ENCODE results near the gene ZNF511.
"Not testable (repeated sequence)": the region's sequence is repeated elsewhere in the genome, so short reads cannot be mapped to it uniquely, and the experiment has no call there.

Gene ZNF511

DNA sequence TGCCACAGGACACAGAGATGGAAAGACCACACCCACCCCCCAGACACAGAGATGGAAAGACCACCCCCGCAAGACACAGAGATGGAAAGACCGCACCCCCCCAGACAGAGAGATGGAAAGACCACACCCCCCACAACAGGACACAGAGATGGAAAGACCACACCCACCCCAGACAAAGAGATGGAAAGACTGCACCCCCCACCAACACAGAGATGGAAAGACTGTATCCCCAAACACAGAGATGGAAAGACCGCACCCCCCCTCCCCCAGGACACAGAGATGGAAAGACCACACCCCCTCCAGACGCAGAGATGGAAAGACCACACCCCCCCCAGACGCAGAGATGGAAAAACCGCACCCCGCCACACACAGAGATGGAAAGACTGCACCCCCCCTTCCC, 8.0 kb downstream of the ZNF511 start:
- no peak for DNase-seq

DNA sequence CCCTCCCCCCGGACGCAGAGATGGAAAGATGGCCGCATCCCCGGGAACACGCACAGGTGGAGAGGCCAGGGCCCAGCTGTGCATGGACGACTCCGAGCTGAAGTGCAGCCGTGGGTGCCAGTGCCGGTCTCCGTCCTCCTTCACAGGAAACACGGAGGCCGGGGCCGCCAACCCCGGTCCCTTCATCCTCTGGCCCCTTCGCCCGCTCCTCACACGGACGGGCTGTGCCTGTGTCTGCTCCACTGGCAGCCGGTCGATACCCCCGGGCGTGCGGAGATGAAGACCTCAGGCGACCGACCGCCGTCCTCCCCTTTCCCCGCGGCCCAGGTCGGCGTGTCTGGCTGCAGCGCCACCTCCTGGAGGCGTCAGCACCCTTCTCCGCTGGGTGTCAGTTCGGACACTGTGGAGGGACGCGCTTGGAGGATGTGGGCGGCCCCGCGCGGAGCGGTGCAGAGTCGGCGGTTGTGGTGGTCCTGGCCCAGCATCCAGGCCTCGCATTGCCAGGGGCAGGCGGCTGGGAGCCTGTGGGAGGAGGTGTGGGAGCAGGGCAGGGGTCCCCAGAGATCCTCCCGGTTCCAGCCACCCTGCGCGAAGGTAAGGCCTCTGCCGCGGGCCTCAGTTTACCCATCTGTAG, 9.9 kb downstream of the ZNF511 start:
- DNase-seq: peak; percentile 78

DNA sequence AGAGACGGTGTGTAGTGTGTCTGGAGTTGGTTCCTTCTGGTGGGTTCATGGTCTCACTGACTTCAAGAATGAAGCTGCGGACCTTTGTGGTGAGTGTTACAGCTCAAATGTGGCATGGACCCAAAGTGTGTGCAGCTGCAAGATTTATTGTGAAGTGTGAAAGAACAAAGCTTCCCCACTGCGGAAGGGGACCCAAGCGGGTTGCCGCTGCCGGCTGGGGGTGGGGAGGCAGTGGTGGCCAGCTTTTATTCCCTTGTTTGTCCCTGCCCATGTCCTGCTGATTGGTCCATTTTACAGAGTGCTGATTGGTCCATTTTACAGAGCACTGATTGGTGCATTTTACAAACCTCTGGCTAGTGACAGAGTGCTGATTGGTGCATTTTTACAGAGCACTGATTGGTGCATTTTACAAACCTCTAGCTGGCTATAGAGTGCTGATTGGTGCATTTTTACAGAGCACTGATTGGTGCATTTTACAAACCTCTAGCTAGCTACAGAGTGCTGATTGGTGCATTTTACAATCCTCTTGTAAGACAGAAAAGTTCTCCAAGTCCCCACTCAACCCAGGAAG, 12.2 kb downstream of the ZNF511 start:
- DNase-seq: peak; percentile 16

DNA sequence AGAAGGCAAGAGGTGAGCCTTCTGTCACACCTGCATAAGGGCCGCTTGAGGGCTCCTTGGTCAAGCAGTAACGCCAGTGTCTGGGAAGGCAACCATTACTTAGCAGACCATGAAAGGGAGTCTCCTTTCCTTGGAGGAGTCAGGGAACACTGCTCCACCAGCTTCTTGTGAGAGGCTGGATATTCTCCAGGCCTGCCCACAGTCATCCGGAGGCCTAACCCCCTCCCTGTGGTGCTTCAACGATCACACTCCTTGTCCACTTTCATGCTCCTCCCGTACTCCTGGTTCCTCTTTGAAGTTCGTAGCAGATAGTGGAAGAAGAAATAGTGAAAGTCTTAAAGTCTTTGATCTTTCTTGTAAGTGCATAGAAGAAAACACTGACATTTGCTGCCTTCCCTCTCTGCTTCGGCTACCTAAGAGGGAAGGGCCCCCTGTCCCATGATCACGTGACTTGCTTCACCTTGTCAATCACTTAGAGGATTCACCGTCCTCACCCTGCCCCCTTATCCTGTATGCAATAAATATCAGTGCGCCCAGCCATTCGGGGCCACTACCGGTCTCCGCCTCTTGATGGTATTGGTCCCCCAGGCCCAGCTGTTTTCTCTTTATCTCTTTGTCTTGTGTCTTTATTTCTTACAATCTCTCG, 13.5 kb downstream of the ZNF511 start:
- not testable (repeated sequence) for DNase-seq

DNA sequence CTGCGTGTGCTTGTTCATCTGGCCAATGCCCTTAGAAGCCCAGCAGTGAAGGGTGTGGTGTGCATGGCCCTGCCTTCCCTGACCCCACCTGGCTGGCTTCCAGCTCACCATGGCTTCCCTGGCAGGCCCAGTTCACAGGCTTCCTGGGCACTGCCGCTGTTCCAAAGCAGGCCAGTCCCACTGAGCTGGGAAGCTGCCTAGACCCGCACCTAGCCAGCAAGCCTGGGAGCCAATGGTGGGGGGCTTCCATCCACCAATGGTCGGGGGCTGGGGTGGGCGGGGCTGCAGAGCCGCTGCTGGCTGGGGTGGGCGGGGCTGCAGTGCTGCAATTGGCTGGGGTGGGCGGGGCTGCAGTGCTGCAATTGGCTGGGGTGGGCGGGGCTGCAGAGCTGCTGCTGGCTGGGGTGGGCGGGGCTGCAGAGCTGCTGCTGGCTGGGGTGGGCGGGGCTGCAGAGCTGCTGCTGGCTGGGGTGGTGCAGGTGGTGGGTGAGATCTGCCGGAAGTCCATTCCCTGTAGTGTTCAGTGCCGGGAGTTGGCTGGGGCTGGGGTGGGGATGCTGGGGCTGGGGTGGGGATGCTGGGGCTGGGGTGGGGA, 15.6 kb downstream of the ZNF511 start:
- DNase-seq: peak; percentile 80

DNA sequence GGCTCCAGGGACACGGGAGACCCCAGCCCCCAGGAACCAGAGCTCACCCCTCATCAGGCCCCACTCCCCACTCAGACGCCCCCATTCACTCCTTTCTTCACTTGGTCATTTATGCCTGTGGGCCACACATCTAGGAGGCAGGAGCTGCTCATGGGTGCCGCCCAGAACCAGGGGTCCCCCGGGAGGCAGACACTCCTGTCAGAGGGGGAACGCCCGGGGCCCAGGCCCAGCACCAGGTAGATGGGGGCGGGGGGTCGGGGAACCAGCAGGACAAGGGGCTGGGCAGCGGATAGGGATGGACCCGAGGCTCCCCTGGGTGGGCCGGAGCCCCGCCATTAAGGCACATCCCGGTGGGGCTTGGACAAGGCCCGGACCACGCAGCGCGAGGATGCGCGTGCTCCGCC, 16.1 kb downstream of the ZNF511 start:
- no peak for DNase-seq

DNA sequence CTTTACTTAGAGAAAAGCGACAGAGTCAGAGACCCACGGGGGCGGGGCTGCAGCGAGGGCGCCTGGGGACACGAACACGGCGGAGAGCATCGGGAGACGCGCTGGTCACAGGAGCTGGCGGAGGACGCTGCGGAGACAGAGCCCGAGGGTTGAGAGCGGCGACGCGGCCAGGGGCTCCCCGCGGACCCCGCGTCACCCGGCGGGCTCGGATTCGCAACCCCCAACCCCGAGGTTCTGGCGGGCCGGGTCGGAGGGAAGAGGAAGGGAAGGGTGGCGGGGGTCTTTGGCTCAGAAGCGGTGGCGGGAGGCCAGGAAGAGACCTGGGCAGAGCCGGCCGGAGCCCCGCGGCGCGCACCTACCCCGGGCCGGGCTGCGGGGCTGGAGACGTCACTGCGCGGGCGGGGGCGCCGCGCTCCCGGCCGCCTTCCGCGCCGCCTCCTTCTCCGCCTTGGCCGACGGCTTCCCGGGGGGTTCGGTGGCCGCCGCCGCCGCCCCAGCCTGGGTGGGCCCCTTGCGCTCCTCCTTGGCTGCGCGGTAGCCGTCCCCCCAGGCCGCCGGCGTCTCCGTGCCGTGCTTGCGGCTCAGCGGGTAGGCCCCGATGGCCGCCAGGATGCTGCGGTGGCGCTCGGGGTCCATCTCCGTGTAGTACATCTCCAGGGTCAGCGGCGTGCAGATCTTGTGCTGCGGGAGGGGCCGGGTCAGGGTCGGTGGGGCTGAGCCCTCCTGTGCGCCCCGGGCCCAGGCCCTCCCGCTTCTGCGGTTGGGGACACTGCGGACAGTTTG, 16.9 kb downstream of the ZNF511 start:
- DNase-seq: peak; percentile 31

DNA sequence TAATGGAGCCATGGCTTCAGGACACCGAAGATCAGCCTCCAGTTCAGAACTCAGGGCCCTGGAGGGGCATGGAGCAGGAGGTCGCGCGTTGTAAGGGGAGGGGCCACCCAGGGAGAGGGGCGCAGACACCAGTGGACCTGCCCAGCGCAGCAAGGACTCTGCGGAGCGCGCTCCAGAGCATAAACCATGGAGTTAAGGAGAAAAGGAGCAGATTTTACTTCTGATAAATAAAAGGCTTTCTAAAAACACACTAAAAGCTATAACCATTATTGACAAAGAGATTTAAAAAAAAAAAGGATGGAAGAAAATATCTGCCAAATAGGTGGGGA, 17.5 kb downstream of the ZNF511 start:
- no peak for DNase-seq

DNA sequence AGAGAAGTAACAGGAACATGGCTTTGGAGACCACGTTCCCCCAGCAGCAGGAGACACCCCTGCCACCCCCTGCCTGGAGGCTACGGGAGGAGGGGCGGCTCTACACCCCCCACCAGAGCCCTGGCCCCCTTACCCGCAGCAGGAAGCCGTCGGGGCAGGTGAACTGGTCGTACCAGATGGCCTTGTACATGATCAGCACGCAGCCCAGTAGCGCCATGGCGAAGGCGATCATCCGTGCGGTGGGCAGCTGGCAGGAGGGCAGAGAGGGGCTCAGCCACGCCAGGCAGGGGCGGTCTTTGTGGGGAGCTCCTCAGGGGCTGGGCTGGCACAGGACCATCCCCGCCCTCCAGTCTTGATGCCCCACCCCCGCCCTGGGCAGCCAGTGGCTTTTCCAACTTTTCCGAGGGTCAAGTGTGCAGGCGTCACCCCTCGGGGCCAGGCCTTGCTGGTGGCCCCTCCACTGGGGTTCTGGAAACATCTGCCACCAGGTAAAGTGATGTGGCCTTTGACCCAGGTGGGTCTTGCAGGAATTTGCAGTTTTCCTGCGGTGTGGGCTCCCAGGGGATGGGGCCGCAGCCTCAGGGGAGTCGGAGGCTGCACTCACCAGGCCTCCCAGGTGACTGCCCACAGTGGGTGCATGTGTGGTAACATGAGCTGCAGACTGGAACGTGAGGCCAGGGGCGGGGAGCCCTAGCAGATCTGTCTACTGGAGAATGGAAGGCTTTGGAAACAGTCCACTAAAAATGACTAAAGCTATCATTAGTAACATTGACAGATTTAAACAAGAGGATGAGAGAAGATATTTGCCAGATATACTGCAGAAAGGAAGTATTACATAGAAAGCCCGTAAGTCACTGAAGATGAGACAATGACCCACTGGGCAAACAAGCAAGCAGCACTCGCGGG, 18.3 kb downstream of the ZNF511 start:
- DNase-seq: no peak

DNA sequence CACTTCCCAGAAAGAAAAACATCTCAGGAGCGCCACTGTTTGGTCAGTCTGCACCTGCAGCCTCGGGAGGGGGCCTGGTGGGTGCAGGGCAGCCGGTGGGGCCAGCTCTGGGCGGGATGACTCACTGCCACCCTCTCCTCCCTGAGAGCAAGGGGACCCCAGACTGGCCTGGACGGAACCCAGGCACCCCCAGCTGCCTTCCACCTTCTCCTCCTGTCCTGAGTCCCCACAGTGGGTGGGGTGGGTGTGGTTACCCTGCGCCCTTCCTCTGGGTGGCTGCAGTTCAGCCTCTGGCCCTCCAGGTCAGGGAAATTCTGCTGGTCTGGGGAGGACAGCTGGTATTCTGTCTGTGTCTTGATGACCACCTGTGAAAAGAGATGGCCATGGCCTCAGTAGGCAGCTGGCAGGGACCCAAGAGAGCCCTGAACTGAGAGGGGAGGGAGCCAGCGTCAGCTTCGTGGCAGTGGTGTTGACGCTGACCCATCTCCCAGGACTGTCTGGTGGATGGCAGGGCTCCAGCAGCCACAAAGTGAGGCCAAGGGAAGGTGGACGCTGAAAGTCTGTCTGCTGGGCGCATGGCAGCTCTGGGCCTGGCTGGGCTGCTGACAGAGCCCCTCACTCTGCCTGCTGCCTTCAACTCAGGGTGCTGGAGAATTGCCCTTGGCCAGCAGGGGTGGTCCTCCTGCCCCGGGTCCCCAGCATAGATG, 19.1 kb downstream of the ZNF511 start:
- no peak for DNase-seq

DNA sequence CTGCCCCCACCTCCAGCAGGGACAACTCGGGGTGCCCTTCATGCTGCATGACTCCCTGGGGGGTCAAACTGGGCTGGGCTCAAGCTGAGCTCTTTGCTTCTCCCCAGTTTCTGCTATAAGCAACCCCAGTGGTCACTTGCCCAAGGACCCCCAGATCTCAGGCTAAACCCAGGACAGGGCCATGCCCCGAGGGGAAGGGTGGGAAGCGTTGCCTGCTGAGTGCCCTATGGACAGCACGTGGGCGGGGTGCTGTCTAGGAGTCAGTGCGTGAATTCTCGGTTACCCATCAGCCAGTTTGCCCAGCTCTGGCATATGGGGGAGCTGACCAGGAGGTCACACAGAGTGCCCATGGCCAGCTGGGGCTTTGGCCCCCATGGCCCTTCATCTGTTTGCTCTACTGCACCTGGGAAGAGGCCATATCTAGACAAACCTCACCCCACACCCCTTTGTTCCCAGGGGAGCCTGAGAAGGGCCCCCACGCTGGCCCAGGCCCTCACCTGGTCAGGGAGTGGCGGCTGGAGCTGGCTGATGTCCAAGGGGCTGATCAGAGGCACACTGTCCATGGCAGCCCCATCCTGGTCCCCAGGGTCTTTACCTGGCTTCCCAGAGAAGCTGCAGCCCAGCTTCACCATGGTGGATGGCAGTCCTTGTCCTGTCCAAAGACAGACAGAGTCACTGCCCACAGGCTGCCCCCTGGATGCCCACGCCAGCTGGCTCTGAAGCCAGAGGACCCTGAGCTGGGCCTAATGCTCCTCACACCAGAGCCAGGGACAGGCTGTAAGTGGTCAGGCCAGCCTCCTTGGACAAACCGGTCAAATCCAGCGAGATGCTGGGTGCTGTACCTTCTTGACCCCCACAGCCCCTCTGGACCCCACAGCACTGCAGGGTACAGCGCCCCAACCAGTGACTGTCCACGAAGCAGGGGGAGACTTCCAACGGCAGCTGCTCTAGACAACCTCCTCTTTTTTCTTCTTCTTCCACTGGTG, 19.9 kb downstream of the ZNF511 start:
- DNase-seq: no peak

DNA sequence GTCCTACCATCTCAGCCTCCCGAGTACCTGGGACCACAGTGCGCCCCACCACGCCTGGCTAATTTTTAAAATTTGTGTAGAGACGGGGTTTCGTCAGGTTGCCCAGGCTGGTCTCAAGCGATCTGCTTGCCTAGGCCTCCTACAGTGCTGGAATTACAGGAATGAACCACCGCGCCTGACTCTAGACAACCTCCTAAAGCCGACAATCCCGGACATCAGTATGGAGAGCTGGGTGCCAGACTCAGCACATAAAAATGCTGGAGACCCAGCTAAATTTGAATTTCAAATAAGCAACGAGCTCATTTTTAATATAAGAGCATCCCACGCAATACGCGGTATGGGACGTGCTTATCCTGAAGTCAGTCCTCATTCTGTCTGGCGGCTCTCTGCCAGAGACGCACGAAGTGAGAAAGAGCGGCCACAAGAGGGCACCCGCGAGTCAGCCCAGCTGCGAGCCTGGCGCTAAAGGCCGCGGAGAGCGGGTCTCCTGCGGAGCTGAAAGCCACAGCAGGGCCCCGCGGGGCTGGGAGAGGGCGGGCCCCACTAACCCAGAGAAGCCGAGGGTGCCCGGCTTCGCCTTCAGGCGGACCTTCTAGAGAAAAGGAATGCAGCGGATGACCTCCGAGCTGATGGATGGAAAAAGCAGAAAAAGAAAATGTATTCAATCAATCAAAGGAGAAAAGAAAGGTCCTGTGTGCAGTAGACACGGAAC, 20.9 kb downstream of the ZNF511 start:
- DNase-seq: peak; percentile 88

DNA sequence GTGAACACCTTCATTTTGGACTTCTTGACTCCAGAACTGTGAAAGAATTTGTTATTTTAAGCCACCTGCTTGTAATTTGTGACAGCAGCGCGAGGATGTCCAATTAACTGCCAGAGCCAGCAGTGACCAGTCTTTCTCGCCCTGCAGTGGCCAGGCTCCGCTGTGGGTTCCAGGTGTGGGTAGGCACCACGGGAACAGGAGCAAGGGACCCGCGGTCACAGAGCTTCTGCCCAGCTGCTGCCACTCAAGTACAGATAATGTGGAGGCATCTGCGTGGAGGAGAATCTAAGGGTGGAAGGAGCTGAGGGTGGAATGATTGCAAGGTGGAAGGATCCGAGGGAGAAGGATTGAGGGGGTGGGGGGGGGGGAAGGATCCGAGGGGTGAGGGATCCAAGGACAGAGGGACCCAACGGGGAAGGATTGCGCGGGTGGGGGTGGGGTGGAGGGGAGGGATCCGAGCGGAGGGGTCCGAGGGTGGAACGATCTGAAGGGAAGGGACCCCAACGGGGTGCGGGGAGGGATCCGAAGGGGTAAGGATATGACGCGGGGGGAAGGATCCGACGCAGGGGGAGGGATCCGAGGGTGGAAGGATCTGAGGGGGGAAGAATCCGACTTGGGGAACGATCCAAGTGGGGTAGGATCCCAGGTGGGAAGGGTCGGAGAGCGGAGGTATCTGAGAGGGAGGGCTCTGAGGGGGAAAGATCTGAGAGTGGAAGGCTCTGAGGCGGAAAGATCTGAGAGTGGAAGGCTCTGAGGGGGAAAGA, 24.4 kb downstream of the ZNF511 start:
- no peak for DNase-seq

DNA sequence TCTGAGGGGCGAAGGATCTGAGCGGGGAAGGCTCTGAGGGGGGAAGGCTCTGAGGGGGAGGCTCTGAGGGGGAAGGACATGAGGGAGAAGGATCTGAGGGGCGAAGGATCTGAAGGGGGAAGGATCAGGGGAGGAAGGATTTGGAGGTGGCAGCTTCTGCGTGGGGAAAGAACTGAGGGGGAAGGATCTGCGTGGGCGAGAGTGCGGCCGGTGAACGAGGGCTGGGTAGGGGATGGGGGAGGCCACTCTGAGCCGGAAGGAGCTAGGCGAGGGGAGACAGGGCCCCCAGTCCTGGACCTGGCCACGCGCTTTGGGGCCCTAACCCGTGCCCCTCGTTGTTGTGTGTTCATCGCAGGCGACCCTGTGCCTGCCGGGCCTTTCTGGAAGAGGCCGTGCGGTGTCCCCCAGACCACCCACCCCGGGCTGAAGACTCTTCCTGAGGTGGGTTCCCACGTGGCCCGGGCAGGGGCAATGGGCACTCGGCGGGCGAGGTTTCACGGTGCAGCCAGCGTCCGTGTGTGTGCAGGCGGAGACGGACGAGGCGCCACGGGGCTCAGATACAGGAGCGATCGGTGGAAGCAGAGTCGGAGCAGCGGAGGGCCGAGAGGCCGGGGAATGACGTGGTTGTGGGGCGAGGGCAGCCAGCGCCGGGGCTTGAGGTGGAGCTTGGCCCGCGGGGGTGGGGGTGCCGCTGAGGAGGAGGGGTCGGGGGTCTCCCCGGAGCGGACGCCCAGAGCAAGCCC, 26.0 kb downstream of the ZNF511 start:
- DNase-seq: peak; percentile 19

DNA sequence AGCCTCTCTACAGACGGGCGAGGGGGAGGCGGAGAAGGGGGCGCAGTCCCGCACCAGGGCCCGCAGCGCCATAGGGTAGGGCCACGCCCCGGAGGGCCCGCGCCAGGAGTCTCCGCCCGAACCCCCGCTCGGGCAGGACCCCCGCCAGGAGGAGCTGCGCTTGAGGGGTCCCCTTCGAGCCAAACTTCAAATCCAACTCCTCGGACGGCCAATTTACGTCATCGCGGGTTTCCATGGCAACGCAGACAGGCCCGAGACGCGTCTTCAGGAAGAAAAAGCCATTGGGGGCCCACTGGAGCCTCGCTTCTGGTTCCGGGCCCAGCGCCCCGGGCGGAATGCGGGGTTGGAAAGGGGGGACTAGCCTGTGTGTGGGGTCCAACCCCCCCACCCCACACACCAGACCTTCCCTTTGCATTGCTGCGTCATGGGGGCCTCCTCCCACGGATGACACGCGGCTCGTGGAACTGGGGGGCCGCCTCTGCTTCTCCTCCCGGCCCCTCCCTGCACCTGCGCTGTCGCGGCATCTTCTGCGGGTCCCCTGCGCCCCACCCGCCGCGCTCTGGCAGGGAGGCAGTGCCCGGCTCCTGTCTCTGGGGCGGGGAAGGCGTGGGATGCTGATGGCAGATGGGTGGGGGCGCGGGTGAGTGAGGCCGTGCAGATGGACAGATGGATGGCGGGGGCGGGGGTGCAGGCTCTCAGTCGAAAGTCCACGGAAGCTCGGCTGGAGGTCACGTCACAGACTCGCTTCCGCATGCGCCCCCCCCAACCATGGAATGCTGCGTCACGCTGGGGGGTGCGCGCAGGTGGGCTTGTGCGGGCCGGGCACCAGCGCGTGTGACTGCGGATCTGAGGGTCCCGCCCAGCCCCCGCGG, 26.8 kb downstream of the ZNF511 start:
- DNase-seq: peak; percentile 87

DNA sequence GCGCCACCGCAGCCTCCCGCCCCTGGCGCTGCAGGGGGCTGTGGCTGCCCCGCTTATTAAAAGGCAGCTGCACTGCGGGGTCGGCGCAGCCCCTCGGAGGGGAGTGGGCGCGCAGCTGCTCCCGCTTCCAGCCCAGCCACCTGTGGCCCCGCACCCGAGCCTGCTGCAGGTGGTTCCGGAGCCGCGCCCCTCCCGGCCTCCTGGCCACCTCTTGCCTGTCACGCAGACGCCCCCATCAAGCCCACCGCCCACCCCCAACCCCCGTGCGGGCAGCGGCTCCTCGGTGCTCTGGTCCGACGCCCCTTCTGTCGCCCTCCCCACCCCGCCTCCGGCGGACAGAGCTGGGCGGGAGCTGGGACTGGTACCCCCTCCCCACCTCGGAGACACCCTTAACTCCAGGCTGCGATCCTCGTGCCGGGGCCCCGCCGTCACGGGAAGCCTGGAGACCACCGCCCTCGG, 27.4 kb downstream of the ZNF511 start:
- no peak for DNase-seq
